H1 (cell line): Measurements from ENCODE around the gene SLC39A13.

Source experiments
- CBX8 ChIP-seq: fragments of 300-800, 300-1000 bp; sonication (generic); IDR thresholded peaks from 2 replicates; pipeline ENCODE4 v1.7.1; 2016; ENCODE audit warnings: low read depth, low read length, borderline replicate concordance
- CTCF ChIP-seq, 3 experiments: IDR thresholded peaks; 1 replicate in 2 of 3; 2 replicates in 1 of 3; pipeline versions ENCODE4 v1.5.1 to v1.6.1; 2011; ENCODE audit warnings: low read length in 3 of 3, mild to moderate bottlenecking in 3 of 3, inconsistent platforms in 2 of 3, low read depth in 1 of 3, moderate library complexity in 1 of 3; ENCODE audit not compliant: insufficient read depth in 1 of 3; ENCODE audit errors: control extremely low read depth in 1 of 3
- POLR2A ChIP-seq, 2 experiments: IDR thresholded peaks; 1 replicate in 1 of 2; 2 replicates in 1 of 2; pipeline ENCODE4 v1.6.1; 2011; ENCODE audit warnings: low read depth in 2 of 2, low read length in 2 of 2, mild to moderate bottlenecking in 2 of 2; ENCODE audit errors: control extremely low read depth in 1 of 2
- SP1 ChIP-seq: IDR thresholded peaks from 2 replicates; pipeline ENCODE4 v1.6.1; 2011; ENCODE audit warnings: low read depth, low read length
- SRF ChIP-seq: IDR thresholded peaks from 2 replicates; pipeline ENCODE4 v1.6.1; 2011; ENCODE audit warnings: mild to moderate bottlenecking, low read depth, low read length, moderate library complexity

- TF ChIP-seq CTCF (IDR thresholded peaks at IDR 0.05; ENCODE audit: control extremely low read depth in 1 of 3, insufficient read depth in 1 of 3, low read depth in 1 of 3, low read length in 3 of 3) (no peak), POLR2A (IDR thresholded peaks at IDR 0.05; ENCODE audit: control extremely low read depth in 1 of 2, low read depth in 2 of 2, low read length in 2 of 2) (no peak), SRF (no peak), SP1 (no peak), CBX8 (no peak)
Measured at GRCh38 chr11:47446833-47447232, 38.4 kb downstream of the SLC39A13 start.
